Fibroblast of upper back skin (primary cell): Measurements from ENCODE around the gene C5orf46.
"Not testable (repeated sequence)": the region's sequence is repeated elsewhere in the genome, so short reads cannot be mapped to it uniquely, and the experiment has no call there.

ENCODE experiments used
- DNase-seq: peaks from one replicate; pipeline ENCODE4 v3.0.0-alpha.2; 2013

Gene C5orf46

DNA sequence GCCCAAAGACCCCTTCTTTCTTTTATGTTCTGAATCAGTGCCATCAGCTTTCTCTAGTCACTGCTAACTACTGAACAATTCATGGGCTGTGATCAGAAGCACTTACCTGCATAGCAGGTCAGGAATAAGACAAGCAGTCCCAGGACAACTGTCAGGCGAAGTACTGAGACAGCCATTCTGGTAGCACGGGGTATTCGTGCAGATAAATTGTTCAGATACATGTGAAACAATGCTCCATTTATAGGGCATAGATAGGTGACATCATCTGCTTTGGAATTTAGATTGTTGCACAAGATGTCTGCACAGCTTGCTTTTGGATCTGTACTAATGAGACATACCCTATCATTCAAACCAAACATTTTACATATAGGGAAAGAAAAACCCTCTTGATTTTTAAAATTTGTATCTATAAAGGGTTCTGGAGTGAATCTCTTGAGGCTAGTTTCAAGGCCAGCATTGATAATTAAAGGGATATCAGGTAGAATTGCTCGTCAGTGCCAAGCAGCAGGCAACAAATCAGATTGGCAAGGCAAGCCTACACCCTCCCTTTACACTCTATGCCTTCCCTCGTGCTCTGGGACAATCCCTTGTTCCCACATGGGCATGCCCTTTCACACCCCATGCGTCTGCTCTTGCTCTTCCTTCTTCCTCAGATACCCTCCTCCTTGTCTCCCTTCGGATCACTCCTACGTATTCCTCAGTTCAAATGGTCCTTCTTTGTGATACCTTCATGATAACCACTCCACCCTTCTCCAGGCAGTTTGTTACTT is at the start of gene C5orf46:
Gene C5orf46, minus strand, starts transcription at position 213 of the 770 bp plus-strand sequence. Its CDS starts 37 bp downstream, at position 176.
- peak; percentile 39 for DNase-seq

DNA sequence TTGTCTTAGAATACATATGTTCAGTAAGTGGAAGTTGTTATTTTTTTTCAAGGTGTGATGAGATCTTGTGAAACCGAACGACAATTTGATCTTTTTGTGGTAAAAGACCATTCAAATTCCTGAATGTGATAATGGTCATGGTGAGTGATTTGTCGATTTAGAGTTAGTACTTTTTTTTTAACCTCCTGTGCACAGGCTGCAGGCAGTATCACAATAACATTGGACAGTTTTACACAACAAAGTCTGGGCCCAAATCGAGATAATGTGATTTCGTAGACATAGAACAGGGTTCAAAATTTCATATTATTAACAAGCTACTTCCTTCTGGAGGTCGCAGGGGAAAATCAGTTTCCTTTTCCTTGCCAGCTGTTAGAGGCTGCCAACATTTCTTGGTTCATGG is 48.6 kb upstream of the C5orf46 start:
- DNase-seq, result no peak

DNA sequence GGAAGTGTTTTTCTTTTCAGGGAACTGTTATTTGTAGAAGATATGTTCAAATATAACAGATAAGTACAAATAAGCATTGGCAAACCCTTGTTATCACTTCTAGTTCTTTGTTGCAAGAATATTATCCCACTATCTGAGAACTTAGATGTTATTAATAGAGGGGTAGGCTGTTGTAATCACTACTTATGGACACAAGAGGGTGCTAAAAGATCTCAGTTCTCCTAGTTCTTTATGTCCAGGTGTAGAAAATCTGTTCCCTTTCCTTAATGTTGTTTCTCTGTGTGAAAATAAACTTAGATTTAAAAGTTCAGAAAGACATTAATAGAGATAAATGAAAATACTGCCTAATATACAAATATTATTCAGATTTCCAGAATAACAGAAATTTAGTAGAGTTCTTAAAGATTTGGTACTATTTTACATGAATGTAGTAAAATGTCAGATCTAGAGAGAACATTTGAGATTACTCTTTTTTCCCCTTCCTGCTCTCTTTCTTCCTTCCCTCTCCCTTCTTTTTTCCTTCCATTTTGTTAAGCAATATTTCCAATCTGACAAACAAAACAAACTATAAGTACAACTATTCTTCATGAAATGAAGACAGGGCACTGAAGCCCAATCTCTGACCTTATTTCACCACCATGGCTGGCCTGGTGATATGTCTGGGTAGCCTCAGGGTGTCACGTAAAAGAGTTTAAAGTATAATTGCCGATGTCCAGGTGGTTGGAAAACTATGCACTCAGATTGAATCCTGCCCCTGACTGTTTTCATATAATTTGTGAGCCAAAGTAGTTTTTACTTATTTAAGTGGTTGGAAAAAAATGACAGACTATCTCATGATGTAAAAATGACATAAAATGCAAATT is 43.6 kb upstream of the C5orf46 start:
- DNase-seq, result peak; percentile 22

DNA sequence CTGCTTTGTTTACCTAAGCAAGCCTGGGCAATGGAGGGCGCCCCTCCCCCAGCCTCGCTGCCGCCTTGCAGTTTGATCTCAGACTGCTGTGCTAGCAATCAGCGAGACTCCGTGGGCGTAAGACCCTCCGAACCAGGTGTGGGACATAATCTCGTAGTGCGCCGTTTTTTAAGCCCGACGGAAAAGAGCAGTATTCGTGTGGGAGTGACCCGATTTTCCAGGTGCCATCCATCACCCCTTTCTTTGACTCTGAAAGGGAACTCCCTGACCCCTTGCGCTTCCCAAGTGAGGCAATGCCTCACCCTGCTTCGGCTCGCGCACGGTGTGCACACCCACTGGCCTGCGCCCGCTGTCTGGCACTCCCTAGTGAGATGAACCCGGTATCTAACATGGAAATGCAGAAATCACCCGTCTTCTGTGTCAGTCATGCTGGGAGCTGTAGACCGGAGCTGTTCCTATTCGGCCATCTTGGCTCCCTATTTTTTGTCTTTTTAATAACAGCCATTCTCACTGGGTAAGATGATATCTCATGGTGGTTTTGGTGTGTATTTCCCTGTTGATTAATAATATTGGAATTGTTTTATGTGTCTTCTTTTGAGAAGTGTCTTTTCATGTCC is 40.4 kb upstream of the C5orf46 start:
- not testable (repeated sequence) for DNase-seq

DNA sequence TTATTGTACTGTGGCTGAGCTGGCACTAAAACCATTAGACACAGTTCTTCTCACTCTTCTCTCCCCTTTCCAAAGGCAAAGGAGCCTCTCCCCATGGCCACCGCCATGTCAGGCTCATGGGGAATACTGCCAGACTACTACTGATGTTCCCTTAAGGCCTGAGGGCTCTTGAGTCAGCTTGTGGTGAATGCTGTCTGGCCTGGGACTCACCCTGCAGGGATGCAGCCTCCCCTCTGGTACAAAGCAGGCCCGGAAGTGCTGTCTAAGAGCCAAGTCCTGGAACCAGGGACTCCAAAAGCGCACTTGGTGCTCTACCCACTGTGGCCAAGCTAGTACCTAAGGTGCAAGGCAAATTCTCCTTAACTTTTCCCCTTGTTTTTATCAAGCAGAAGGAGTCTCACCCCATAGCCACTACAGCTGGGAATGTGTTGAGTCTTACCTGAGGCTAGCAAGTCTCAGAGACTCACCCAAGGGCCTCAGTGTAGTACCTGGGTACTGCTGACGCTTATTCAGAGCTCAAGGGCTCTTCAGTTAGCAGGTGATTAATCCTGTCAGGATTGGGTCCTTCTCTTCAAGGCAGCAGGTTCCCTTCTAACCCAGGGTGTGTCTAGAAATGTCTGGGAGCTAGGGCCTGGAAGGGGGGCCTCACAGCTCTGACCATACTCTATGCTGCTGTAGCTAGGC is 33.2 kb upstream of the C5orf46 start:
- DNase-seq, result no peak

DNA sequence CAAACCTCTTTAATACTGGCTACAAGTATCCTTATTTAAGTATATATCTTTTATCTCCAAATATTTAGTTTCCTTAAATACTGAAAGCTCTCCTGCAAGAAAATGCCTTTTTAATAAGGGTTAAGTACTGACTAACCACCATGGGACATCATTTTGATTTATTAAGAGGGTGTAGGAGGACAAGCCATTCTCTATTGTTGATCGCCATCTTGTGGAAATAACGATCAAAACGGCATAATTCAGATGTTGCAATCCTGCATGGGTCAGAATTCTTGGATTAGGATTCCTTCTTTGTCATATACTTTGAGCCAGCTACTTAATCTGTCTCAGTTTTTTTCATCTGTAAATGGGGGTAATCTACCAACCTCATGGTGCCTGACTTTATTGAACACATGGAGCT is 28.7 kb upstream of the C5orf46 start:
- peak; percentile 34 for DNase-seq

DNA sequence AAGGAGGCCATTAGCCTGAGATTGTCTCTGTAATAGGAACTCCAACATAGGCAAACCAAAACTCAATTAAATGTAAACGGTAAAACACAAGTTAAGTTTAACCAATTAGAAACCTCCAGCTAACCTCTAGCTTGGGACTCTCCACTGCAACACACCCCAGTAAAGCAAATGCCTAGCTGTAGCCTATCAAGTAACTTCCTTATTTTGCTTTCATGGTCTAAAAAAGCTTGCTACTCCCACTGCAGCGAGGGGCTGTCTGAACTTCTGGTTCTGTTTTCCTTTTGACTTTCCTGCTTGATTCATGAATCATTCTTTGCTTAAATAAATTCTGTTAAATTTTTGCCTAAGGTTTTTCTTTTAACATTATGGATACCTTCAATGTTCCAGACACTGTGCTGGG is 24.4 kb upstream of the C5orf46 start:
- no peak for DNase-seq

DNA sequence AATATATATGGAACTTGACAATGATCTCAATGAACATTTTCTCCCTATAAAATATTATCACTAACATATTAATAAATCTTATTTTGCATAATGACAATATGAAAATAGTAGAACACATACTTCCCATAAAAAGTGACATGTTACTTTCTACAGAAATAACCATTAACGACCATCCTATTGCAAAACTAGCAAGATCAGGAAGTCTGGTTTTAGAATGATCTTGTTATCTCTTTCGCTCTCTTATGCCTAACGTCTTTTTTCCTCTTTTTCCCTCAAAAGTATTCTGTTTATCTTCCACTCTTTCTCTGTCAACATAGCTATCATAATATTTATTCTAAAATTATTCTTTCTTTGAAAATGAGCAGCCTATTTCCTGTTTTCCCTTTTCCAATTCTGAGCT is 21.6 kb upstream of the C5orf46 start:
- DNase-seq, result no peak

DNA sequence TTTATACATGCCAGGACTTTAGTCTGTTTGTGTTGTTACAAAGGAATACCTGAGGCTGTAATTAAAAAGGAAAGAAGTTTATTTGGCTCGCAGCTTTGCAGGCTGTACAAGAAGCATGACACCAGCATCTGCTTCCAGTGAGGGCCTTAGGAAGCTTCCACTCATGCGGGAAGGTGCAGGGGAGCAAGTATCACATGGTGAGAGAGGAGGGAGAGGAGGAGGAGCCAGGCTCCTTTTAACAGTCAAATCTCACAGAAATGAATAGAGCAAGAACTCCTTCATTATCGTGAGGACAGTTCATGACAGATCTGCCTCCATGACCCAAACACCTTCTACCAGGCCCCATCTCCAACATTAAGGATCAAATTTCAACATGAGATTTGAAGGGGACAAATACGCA is 18.7 kb upstream of the C5orf46 start:
- no peak for DNase-seq

DNA sequence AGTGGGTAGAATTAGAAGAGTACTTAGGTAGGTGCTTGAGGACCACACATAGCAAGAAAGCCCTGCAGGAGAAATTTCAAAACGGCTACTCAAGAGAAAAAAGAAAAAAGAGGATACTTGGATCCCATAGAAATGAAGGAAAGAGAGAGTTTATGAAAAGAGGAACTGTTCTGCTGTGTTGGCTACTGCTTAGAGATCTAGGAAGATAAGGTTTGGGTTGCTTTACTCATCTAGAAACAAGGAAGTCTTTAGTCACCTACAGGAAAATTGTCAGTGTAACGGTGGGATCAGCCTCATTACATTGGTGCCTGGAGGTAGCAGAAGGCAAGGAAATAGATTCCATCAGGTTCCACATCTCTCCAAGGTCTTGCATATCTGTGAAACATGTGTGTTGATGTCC is 14.8 kb upstream of the C5orf46 start:
- DNase-seq, result no peak

DNA sequence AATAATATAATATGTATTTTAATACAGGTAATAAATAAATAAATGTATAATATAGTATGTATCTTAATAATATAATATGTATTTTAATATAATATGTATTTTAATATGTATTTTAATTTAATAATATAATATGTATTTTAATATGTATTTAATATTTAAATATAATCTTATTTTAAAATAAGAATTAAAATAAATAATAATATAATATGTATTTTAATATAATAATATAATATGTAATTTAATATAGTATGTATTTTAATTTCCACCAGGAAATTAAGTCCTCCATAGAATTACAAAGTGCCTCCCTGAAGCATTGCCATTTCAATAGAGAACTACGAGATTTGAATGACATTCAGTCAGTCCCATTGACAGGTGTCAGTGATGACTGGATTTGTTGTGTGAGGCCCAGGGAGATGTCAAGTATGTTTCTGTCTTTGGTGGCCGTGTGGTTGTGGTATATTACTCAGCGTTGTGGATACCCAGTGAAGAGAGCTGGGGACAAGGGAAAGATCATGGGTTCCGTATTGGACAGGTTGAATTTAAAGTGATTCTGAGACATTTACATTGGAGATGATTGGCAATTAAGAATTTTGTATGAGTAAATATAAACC is 14.2 kb upstream of the C5orf46 start:
- DNase-seq, result no peak

DNA sequence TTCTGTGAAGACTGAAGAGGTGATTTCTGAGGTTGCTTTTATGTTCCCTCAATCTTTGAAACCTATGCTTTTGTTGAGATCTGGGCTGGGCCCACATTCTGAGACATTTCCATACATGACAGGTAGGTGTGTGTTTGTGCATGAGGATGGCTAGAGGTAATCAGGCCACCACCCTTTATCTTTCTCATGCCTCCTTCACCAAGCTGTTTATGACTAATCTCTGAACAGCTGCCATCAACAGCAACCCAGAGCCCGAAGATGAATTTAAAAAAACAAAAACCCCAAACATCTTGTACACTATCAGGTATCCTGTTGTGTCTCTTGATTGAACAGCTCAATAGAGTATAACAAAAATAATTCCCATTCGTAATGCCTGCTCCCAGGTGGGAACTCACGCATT is 12.6 kb upstream of the C5orf46 start:
- no peak for DNase-seq

DNA sequence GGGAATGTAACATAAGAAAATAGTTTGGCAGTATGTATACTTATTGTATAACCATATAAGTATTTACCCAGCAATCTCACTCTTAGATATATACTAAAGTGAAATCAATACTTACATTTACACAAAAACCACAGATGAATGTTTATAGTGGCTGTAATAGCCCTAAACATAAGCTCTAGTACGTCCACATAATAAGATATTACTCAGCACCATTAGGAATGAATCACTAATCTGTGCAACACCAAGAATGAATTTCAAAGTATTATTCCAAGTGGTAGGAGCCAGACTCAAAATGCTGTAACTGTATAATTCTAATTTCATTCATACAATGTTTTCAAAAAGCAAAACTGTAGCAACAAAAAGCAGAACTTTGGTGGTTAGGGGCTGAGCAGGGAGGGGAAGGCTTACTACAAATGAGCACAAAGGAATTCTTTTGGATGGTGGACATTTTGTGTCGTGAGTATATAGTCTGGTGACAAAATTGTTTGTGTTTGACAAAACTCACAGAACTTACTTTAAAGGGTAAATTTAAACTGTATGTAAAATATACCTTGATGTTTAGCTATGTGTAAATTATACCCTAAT is 11.9 kb upstream of the C5orf46 start:
- no peak for DNase-seq

DNA sequence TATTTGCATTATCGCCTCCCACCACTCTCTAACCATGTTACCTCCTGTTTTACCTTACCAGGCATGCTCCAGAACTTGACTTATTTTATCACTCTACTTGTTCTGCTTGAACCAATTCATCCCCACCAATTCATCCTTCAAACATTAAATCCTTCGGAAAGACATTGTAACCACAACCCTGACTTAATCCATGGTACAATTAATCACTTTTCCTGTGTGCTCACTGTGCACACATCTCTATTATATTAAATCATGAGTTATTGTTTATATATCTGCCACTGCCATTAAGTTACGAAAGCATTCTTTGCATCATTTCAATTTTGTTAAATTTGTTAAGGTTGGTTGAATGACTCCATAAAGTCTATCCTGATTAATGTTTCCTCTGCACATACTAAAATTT is 7.4 kb upstream of the C5orf46 start:
- no peak for DNase-seq

DNA sequence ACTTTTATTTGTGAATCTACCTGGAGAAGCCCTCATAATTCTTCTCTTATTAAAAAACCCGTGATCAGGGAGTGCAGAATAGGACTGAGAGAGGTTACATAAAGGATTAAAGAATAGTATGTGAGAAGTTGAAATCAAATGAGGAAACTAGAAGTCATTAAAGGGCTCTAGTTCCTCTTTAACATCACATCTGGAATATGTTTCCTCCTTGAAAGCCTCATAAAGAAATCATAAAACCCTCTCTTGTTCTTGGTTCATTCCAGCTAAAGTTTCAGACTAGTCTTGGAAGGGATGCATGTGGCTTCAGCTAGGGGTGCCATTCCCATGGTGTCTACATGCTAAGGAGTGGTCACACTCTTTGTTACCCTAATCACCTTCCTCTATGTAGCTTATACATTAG is 5.7 kb upstream of the C5orf46 start:
- DNase-seq, result no peak

DNA sequence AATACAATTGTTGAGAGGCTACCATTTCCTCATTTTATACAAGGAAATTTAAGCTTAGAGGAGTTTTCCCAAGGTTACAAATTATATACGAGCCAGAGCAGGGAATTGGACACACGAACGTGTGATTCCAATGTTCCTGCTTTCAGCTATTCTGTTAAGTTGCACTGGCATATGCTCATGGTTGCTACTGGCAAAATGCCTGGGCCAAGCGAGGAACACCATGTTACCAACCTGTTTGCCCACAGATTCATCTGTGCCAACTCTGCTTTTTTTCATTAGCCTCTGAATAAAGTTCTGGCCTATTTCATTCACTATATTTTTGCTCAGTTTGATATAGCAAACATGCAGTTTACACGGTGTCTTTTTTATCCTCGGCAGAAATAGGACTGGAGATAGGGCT is 5.1 kb upstream of the C5orf46 start:
- DNase-seq, result no peak

DNA sequence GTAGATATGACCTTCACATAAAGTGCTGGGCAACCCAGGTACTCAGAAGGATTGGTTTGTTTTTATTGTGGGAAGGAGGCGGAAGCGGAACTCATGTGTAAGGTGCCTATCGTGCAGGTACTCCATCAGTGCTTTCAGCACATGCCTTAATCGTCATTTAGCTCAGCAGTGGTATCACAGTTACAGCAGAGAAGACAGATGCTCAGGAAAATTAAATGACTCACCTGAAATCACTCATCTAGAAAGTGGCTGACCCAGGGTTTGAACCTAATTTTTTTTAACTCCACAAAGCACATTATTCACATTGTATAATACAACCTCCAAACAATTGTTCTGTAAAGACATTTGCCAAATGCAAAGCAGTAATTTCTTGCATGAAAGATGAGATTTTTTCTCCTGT is 2.2 kb downstream of the C5orf46 start:
- DNase-seq, result no peak

DNA sequence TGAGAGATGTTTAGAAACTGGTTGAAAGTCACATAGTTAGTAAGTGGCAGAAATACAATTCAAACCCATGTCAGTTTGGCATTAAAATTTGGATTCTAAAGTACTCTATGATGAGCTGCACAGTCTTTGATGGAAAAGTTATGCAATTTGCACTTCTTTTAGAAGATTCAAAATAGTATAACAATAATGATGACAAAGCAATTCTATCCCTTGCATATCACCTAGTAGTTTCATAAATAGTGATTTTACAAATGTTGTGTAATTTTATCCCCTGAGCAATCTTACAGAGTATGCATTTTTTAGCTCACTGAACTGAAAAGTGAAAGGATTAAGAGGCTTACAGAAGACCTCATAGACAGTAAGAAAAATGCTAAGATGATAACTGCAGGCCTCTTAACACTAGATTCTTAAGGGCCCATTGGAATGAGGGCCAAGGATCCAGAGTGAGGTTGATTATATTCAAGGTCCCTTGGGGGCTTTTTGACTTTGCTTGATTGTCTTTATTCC is 3.7 kb downstream of the C5orf46 start:
- DNase-seq, result peak; percentile 7

DNA sequence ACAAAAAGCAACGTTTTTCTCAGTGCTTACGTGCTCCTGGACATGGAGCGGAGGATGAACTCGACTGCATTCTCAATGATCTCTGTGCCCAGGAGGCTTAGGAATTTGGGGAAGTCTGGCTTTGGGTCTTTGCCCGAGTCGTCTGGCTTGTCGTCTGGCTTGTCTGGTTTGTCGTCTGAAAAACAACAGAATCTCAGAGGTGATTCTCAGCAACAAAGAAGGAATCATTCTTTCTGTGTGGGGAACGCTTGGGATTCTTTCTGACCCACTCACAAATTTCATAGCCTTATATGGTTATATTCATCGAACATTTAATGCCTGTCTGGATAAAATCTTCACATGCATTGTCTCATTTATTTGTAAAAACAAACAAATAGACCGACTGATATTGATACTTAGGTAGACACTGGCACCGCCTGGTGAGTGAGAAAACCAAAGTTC is 4.7 kb downstream of the C5orf46 start:
- DNase-seq, result peak; percentile 45

DNA sequence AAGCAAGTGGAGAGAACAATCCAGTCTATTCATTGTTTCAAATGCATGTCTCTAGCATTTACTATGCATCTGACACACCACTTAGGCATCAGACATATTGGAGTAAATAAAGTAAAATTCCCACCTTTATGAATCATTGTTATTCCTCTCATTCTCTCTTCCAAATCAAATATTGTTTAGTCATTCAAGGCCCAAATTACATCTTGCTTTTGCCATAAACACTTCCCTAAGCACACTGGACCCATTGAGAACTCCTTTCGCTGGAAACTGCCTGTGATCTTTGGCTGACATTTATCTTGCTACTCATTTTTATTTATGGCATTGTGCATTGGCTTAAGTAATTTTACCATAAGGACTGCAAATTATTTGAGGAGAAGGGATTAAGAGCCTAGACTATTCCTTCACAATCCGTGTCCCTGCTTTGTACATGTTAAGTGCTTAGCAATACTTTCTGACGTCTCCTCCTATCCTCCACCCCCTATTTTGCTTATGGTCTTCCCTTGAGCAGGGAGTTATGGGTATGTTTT is 7.4 kb downstream of the C5orf46 start:
- DNase-seq, result no peak

DNA sequence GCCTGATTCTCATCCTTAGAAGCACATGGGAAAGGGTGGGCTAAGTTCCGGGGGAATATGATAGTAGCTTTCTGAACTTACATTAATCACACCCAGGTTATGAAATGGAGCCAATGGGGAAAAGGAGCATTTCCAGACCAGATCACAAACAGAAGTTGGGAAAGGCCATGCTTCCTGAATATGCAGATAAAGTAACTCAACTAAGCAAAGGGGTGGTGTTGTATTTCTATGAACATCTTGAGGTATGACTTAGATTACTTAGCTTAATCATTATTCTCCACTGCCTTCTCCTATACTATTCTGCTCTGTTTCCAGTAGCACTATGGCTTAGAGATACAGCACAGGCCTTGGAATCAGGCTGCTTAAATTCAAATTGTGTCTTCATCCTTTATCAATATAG is 10.5 kb downstream of the C5orf46 start:
- no peak for DNase-seq

DNA sequence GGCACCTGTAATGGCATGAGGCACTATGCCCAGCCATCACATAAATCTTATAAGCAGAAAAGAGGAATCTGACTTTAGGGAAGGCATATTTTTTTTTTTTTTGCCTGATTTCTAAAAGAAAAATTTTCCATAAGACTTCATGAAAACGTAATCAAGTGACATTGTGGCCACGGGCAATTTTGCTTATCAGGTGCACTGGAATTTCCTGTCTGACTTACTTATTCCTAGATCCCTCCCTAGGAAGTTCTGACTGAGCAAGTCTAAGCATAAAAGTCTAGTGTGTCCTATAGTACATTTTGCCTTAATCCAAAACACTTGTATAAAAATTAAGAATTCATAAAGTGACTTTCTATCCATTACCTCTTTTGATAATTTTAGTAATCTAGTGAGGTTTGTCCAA is 12.5 kb downstream of the C5orf46 start:
- no peak for DNase-seq
